HTERT RPE-1 (cell line): Measurements from ENCODE around the gene ADCY1.
"Not testable (repeated sequence)": the region's sequence is repeated elsewhere in the genome, so short reads cannot be mapped to it uniquely, and the experiment has no call there.

ENCODE experiments used
- in situ Hi-C: fragments of 300-500 bp; cut with MboI; formaldehyde crosslinking; loops from 4 replicates; pipeline ENCODE4 v1.14.3; 2020; ENCODE audit warnings: low sequenced_read_pairs

ADCY1 gene

DNA sequence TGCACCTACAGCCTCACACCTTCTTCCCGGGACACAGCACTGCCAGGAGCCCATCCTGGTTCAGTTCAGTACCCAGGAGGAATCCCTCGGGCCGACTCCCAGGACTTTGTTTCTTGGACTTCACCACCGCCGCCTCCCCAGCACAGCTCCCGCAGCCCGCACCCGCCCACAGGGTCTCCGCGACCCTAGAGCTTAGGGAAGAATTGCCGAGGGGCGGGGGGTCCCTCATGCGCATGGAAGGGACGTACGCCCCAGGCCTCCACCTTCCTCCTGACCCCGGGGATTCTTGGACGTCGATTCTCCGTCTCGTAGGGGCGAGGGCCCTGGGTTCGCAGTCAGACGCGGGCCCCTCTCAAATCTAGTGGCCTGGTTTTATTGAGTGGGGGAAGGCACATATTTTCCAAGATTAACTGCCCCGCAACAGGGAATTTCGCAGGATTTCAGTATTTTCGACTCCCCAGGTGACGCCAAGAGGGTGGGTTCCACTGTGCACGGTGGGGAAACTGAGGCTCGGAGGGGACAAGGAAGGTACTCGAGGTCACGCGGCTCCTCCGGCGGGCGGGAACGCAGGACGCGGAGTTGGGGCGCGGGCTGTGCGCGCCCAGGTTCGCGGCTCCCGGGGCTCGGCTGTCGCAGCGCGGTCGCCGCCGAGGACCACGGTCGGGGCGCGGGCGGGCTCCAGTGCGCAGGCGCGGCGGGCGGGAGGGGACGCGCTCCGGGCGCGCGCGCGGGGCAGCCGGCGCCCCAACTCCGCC is at the start of gene ADCY1:
ADCY1 (plus strand) TSS at position 708 of the 755 bp plus-strand sequence. CDS start 176 bp downstream, outside the sequence.
- in situ Hi-C loops: no loop called here

DNA sequence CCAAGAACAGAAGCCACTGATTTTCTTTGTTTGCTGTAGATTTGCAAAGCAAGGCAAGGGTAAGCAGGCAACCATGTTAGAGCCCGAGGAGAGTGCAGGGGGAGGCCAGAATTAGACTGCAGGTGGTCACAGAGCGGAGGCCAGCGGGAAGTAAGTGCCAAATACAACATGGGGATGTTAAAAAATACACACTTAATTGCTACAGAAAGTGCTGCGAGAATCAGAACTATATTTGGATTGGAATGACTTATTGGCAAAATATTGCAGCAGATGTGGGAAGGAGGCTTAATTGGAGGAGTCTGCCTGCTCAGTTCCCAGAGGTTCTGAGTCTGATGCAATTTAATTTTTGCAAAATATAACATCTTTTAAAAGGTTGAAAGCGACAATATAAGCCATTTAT is 49.7 kb upstream of the ADCY1 start:
- in situ Hi-C loops: no loop called here

DNA sequence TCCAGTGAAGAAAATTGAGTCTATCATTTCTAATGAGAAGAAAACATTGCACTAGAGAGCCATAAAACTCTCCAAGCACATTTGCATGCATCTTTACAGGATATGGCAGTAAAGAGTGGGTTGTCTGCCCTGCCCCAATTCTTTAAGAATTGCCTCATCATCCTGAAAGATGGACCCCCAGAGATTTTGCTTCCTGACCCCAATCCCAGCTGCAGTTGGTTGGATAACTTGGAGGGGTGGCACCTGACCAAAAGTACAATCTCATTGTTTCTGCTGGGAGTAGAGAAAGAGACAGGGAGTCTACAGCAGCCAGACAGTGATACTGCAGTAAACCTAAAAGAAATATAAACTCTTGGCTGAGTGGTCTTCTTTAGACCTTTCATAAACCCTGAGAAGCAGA is 49.1 kb upstream of the ADCY1 start:
- in situ Hi-C loops: no loop called here

DNA sequence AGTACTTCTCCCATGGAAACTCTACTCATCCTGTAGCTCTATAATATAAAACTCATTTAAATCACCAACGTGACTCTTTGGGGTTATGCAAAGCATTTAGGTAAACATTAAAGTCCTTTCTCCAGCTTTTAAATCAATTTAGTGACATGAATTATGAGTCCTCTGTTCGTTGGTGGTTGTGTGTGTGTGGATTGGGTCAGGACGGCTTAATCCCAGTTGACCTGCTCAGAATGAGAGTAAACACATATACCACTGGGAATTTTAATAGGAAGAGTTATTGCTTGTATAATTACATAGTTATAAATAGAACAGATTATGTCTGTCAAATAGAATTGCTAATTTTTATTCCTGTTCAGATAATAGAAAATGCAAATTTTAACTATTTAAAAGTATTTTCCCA is 30.7 kb upstream of the ADCY1 start:
- in situ Hi-C loops: no loop called here

DNA sequence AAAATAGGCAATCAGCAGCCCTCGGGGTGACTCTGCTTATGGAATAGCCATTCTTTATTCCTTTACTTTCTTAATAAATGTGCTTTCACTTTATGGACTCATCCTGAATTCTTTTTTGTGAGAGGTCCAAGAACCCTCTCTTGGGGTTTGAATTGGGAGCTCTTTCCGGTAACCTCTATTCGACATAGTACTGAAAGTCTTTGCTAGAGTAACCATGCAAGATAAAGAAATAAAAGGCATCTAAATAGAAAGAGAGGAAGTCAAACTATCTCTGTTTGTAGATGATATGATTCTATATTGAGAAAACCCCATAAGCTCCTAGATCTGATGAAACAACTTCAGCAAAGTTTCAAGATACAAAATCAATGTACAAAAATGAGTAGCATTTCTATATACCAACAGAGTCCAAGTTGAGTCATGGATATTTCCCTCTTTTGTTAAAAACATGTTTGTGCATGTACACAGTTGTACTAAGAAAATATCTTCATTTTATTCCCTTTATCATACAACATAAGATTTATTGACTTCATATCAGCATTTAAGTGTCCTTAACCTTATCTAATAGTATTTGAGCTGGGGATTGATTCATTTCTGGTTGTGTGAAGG is 29.0 kb upstream of the ADCY1 start:
- in situ Hi-C loops: not testable (repeated sequence)

DNA sequence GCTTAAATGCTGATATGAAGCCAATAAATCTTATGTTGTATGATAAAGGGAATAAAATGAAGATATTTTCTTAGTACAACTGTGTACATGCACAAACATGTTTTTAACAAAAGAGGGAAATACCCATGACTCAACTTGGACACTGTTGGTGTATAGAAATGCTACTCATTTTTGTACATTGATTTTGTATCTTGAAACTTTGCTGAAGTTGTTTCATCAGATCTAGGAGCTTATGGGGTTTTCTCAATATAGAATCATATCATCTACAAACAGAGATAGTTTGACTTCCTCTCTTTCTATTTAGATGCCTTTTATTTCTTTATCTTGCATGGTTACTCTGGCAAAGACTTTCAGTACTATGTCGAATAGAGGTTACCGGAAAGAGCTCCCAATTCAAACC is 25.3 kb upstream of the ADCY1 start:
- in situ Hi-C loops: not testable (repeated sequence)

DNA sequence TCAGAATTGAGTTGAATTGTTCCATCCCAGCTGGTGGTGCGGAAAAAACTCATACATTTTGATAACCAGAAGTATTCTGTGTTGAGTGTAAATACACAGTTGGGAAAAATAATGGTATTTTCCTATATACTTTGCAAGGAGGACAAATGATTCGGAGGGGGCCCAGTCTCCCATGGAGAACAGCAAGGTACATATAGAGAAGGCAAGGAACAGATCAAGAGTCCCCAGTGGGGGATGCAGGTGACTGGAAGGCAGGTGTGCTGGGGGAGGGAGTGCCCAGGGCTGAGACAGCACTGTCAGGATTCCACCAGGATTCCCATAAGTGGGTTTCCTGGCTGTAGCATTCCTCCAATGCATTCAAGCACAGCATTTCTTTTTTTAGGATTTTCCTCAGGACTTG is 10.8 kb upstream of the ADCY1 start:
- in situ Hi-C loops: no loop called here

DNA sequence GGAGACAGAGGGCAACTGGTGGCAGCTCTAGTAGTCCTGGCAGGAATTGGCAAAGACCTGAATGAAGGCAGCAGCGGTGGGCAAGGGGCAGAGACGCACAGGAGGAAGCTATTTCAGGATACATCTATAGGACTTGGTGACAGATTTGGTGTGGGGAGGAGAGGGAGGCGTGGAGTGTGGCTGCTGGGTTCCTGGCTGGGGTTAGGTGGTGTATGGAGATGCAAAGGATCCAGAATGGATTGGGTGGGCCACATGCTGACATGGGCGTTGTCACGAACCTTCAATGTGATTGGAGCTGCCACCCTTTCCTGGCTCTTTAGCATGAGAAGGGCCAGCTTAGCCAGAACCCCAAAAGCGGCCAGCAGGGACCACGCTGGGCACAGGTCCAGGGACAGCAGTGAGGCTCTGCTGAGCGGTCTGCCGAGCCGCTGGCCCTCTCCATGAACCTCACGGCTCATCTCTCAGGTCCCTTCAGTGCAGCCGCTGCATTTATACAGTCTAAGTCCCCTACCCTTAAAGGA is 10.2 kb upstream of the ADCY1 start:
- in situ Hi-C loops: no loop called here

DNA sequence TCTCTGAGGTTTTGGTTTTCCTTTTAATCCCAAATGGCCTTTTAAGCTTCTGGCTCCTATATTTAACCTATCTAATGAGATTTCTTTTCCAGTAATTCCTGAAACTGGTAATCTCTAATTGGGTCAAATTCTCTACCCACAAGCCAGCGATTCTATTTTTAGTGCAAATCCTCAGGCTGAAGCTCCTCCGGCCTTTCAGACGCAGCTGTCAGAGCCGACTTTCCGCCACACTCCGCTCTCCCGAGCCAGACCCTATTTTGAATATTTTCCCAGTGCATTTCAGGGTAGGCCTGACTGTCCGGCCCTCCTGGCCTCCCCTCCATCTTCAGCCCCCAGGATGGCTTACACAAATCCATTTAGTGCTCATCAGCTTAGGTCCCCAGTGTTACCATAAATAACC is 9.7 kb upstream of the ADCY1 start:
- in situ Hi-C loops: no loop called here

DNA sequence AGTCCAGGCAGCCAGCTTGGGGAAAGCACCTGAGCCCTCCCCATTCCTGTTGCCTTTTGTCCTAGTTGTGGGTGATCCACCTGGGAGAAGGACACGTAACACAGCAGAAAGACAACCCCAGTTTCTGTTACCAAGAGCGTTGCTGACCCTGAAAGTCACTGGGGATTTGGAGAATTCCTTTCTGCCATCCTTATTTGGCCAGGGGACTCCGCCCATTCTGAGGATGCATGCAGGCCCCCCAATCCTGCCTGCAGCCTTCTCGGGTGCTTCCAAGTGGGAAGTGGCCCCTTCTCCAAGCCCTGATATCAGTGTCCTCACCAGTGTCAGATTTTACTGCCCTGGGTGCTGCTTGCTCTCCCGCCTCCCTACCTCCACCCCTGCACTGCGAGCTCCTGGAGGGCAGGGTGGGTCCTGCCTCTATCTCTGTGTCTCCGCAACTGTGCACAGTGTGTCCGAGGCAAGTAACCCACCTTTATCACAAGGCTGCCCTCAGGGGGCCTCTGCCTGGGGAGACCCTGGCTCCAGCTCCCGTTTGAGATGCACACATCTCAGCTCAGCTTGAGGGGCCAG is 9.2 kb upstream of the ADCY1 start:
- in situ Hi-C loops: no loop called here

DNA sequence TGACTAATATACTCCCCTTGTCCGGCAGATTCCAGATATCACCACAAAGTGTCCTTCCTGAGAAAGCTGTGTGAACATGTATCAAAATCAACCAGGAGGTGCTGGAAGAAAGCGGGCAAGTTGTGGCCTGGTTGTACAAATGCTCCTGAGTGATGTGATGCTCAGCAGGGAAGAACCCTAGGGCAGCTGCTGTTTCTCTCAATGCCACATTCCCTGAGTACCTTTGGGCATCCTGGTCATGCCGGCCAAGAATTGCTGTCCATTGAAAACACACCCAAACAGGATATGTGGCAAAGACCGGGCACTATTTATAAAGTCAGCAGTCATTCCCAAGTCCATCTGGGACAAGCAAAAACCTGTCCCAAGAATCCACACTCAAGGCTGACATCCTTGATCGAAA is 7.8 kb upstream of the ADCY1 start:
- in situ Hi-C loops: no loop called here

DNA sequence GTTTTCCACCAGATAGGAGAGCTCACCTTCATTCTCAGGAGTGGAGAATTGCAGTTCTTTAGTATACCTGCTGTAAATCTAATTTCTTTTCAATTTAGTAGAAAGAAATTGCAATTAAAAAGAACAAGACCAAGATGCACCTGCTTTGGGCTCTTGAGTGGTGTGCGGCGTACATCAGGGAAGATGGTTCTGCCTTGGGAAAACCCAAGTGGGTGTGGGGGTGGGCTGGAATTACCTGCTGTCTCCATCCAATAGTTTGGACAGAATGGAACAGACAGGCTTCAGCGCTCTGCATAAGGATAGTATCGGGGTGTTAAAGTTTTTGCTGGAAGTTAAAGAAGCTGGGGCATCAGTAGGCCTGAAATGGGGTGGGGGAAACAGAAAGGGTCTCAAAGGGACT is 7.2 kb upstream of the ADCY1 start:
- in situ Hi-C loops: no loop called here

DNA sequence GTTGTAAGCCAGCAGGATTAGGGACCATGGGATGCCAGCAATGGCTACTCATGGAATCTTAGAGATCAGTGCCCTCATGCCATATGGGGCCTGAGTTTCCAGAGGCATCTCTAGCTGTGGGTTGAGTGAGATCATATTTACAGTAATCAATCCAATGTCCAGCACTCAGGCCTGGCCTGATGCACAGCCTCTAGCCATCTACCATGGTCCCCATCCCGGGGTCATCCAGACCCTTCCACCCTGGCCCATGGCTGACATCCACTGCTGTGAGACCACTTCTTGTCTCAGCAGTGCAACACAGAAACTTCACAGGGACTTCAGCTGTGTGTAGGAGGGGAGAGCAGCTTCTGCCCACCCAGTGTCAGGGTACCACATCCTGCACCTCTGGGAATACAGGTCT is 6.5 kb upstream of the ADCY1 start:
- in situ Hi-C loops: no loop called here

DNA sequence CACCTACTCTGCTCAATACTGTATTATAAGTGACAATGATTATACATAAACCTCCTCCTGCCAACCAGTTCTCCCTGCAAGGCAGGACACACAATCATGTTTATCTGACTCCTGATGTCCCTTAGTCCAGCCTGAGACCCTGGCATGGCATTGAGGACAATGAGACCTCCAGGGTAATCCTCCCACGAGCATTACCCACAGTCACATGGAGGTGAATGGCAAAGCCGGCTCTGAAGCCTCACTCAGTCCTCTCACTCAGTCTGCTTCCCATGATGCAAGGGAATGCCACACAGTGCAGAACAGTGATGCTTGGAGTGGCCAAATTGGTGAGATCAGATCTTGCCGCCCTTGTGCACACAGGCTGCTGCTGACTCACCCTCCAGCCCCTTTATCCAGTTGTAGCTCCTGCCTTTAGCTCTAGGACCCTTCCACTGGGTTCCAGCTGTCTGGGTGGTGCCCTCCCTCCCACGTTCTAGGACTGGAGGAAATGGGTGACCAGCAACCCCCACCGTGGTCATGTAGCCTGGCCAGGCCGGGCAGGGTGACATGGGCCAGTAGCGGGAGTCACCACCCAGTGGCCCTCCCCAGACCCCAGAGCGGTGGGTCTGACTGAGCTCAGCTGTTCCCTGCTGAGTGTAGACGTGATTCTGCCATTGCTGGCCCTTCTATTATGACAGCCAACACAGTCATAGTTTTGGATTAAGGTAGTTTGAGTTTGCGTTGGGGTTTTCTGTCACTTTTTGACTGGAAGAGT is 5.5 kb upstream of the ADCY1 start:
- in situ Hi-C loops: no loop called here

DNA sequence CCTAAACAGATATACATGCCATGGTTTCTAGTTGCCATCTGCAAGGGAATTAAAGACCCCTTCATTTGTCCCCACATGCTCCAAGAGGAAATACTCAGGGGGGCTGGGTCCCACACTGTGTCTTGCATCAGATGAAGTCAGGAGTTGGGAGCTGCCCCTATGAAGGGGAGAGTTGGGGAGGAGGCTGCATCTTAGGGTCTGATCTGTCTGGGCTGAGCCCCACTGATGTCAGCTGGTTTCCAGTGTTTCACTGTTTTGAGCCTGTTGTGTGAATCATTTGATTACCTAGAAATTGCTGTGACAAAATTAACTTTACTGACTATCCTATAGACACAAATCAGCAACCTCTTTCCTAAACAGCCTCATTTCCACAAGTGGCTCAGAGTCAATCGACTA is 4.9 kb upstream of the ADCY1 start:
- in situ Hi-C loops: no loop called here

DNA sequence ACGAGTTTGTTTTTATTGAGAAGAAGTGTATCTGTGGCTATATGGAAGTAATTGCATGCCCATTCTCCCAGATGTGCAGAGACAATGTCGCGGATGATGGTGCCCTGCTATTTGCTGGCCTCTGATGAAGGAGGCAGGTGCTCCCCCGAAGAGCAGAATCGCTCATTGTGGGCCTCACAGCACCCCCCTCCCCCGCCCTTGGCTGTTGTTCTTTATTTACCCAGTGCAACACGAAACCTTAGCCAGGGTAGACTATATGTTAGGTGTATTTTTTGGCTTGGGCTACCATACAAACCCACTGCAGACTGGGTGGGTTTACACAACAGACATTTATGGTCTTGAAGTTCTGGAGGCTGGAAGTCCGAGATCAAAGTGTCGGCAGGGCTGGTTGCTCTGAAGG is 3.4 kb upstream of the ADCY1 start:
- in situ Hi-C loops: no loop called here

DNA sequence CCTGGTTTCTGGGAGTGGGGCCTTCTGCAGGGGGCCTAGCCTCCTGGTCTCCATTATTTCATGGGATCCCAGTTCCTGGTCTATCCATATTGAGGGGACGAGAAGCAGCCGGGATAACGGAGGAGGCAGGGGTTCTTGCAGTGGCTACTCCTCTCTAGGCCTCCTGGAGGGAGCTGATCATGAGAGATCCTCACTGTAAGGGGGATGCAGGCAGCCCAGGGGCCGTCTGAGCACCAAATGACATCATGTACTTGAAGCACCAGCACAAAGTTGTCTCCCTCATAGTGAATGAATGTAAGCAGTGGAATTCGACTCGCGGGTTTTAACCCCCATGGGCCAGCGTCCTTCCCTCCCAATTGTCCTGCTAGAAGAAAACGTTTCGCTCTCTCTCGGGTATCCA is 964 bp upstream of the ADCY1 start:
- in situ Hi-C loops: no loop called here

DNA sequence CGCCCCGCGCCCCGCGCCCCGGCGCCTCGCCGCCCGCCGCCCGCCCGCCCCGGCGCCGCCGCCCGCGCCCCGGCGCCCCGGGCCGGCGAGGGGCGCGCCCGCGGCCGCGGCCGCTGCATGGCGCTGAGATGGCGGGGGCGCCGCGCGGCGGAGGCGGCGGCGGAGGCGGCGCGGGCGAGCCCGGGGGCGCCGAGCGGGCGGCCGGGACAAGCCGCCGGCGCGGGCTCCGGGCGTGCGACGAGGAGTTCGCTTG is 174 bp downstream of the ADCY1 start:
- in situ Hi-C loops: no loop called here

DNA sequence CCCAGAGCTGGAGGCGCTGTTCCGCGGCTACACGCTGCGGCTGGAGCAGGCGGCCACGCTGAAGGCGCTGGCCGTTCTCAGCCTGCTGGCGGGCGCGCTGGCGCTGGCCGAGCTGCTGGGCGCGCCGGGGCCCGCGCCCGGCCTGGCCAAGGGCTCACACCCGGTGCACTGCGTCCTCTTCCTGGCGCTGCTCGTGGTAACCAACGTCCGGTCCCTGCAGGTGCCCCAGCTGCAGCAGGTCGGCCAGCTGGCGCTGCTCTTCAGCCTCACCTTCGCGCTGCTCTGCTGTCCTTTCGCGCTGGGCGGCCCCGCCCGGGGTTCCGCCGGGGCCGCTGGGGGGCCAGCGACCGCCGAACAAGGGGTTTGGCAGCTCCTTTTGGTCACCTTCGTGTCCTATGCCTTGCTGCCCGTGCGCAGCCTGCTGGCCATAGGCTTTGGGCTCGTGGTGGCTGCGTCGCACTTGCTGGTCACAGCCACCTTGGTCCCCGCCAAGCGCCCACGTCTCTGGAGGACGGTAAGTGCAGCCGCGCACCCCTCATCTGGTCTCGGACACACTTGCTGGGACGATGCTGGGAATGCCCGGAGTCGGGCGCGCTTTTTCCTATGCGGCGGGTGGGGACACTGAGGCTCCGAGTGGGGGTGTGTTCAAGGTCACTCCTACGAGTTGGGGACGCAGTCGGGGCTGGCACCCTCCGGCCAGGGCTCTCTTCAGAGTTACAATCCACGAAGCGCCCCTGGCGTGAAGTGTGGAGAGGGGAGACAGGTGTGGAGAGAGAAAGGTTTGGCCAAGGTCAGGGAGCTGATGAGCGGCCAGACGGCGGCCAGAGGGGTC is 717 bp downstream of the ADCY1 start:
- in situ Hi-C loops: no loop called here

DNA sequence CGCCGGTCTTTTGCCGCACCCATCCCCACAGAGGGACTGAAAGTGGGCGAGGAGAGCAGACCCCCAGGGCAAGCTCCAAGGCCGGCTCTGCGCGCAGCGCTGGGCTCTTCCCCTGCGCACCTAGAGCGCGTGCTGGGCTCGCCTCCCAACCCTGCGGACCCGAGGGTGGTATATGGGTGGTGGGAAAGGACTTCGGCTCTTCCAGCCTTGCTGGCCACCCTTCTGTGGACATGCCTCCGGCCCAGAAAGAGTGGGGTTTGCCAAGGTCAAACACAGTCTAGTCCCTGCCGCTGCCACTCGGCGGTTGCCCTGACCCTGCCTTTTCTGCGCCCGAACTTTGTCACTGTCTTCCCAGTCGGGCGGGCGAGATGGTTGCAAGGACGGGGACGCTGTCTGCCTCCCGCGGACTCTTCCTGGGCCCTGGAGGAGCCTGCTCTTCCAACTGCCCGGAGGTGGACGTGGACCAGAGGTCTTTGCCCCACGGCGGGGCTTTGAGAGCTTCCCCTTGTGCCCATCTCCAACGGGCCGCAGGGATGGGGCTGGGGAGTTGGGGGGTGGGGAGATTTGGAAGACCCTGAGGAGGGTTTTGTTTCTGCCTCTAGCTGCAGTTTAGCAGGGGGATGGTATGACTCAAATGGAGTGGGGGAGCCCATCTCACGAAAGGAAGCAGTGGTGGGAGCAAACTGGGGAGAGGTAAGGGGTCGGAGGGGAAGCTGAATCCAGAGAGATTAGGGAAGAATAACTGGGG is 1.5 kb downstream of the ADCY1 start:
- in situ Hi-C loops: no loop called here
